HUES48 (cell line): ENCODE data around the gene POMT1.
"Not testable (repeated sequence)": the region's sequence is repeated elsewhere in the genome, so short reads cannot be mapped to it uniquely, and the experiment has no call there.

ENCODE experiments used
- H3K27ac ChIP-seq: one replicate; pipeline ENCODE4 v1.7.0; 2013; ENCODE audit warnings: low read depth, low read length, inconsistent platforms
- H3K27me3 ChIP-seq: 2 replicates; pipeline ENCODE4 v1.6.1; 2013; ENCODE audit warnings: mild to moderate bottlenecking, low read length; ENCODE audit not compliant: control insufficient read depth, insufficient read depth
- H3K36me3 ChIP-seq: 2 replicates; pipeline ENCODE4 v1.6.1; 2013; ENCODE audit warnings: low read length; ENCODE audit not compliant: control insufficient read depth, insufficient read depth
- H3K4me1 ChIP-seq: 2 replicates; pipeline ENCODE4 v1.6.1; 2013; ENCODE audit warnings: mild to moderate bottlenecking, low read length; ENCODE audit not compliant: control insufficient read depth, insufficient read depth
- H3K4me3 ChIP-seq: 2 replicates; pipeline ENCODE4 v1.5.1; 2013; ENCODE audit warnings: mild to moderate bottlenecking, low read depth, low read length
- H3K9ac ChIP-seq: 2 replicates; pipeline ENCODE4 v1.6.1; 2013; ENCODE audit warnings: mild to moderate bottlenecking, low read depth, low read length, moderate library complexity
- H3K9me3 ChIP-seq: 2 replicates; pipeline ENCODE4 v1.6.1; 2013; ENCODE audit warnings: low read length; ENCODE audit not compliant: control insufficient read depth, insufficient read depth

Gene POMT1

DNA sequence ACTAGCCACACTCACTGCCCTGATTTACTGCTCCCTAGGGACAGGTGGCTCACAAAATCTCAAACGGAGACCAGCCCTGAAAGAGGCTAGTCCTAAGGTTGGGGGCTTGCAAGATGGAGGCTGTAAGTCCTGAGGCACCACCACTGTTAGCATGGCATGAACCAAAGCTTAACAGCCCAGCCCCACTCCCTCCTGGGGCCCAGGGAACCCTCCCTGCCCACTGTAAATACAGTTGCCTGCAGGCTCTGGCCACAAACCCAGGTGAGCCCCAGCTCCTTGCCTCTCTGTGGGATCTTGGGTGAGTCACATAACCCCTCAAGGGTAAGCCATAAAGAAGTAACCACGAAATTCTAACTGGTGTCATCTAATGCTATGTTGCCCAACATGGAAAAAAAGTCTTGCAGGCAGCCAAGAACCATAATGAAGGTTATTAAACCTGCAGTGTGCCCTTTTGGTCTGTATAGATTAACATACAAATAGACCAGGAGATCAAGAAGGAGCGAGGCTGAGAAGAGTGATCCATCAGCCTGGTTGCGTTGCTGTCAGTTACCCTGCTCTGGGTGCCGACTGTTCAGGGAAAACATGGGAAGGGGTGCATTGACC lies 1.7 kb upstream of the POMT1 start:
- Histone ChIP-seq H3K27me3 (no peaks in the 10 kb centered on the region), H3K9me3 (no peaks in the 10 kb centered on the region), H3K9ac (no peak overlapping the region), H3K36me3 (peaks cover 47% of the 10 kb centered on the region), H3K4me3 (no peak overlapping the region), H3K4me1 (peaks cover 9% of the 10 kb centered on the region; the same call in 1 of the 2 replicates), H3K27ac (no peak overlapping the region)

DNA sequence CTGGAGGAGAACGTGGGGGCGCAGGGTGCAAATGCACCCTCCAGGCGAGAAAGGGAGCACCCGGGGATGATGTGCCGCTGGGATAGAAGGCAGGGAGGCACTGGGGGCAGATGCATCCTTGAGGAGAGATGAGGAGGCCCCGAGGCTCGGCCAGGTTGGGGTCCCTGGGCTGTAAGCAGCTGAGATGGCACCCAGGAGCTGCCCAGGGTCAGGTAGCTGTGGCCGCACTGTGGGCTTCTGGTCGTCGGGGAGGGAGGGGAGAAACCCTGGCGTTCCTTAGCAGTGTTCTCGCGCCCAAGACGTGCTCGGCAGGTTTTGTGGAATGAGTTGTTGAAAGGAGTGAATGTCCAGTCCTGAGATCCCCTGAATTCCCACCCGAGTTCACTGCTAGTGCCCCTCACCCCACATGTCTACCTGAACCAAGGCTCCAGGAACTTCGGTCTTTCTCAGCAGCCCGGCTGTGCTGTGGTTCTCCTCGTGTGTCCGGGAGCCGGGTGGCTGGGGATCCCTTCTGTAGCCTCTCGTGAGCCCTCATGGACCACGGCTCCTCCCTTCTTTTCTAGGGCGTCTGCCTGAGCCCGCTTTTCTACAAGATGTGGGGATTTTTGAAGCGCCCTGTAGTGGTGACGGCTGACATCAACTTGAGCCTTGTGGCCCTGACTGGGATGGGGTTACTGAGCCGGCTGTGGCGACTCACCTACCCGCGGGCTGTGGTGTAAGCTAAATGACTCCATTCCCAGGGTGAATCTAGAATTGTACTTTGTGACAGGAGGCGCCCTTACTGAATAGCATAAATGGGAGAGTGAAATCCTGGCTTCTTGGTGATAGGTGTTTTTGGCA lies 1.1 kb downstream of the POMT1 start:
- H3K9me3 ChIP-seq = no peaks in the 10 kb centered on the region
- no peak overlapping the region for H3K27ac ChIP-seq
- H3K4me3 ChIP-seq = peak overlapping the region; percentile 85

DNA sequence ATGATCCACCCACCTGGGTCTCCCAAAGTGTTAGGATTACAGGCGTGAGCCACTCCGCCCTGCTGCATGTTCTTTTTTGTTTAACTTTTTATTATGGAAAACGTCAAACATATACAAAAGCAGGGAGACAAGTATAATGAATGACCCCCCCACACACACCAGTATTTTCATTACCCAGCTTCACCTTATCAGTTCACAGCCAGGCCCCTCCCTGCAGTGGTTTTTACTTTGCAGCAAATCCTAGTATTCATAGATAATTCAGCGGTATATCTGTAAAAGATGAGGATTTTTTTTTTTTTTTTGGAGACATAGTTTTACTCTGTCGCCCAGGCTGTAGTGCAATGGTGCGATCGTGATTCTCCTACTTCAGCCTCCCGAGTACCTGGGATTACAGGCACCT lies 2.3 kb downstream of the POMT1 start:
- Histone ChIP-seq H3K9me3 (no peaks in the 10 kb centered on the region), H3K27me3 (no peaks in the 10 kb centered on the region), H3K27ac (no peak overlapping the region), H3K4me3 (no peak overlapping the region), H3K4me1 (peaks cover 9% of the 10 kb centered on the region; the same call in 1 of the 2 replicates), H3K9ac (no peak overlapping the region), H3K36me3 (peaks cover 31% of the 10 kb centered on the region)

More for the DNA sequence above, 1.1 kb downstream of the POMT1 start:
- Histone ChIP-seq H3K27me3 (no peaks in the 10 kb centered on the region), H3K9ac (peak overlapping the region; percentile 36; the same call in 1 of the 2 replicates), H3K36me3 (peaks cover 31% of the 10 kb centered on the region), H3K4me1 (peaks cover 9% of the 10 kb centered on the region; the same call in 1 of the 2 replicates)

DNA sequence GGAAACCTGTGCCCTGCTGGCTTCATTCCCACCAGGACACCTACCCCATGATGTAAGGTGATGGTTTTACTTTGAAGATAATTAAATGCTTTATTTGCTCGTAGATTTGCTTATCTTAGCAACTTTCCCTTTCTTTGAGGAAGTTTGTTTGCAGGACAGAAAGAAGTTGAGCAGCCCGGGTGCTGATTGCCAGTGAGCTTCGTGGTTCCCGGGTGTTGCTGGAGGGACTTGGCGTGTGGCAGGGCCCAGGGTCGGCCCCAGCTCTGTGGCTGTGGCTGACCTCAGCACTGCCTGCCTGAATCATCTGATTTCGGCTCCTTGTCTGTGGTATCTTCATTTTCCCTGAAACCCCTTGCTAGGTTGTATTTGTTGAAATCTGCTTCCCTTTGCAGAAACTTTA lies 8.7 kb downstream of the POMT1 start:
- H3K27ac ChIP-seq = no peak overlapping the region
- peaks cover 85% of the 10 kb centered on the region for H3K36me3 ChIP-seq
- no peaks in the 10 kb centered on the region for H3K4me1 ChIP-seq

DNA sequence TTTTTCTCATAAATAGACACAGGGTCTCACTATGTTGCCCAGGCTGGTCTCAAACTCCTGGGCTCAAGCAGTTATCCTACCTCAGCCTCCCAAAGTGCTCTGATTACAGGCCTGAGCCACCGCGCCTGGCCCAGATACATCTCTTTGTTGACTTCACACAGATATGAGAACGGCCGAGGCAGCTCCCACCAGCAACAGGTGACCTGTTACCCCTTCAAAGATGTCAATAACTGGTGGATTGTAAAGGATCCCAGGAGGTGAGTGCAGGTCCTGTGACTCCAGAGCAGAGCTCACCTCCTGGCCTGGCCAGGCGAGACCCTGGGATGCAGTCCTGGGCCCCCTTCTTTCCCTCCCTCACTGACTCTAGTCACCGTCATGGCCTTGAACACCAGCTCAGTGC lies 9.2 kb downstream of the POMT1 start:
- no peak overlapping the region for H3K9ac ChIP-seq
- no peaks in the 10 kb centered on the region for H3K9me3 ChIP-seq
- H3K27me3 ChIP-seq = no peaks in the 10 kb centered on the region
- H3K4me3 ChIP-seq = no peak overlapping the region
- no peaks in the 10 kb centered on the region for H3K4me1 ChIP-seq
- H3K36me3 ChIP-seq = peaks cover 90% of the 10 kb centered on the region
- no peak overlapping the region for H3K27ac ChIP-seq

More for the DNA sequence above, 8.7 kb downstream of the POMT1 start:
- Histone ChIP-seq H3K9ac (no peak overlapping the region), H3K9me3 (no peaks in the 10 kb centered on the region), H3K4me3 (no peak overlapping the region), H3K27me3 (no peaks in the 10 kb centered on the region)

DNA sequence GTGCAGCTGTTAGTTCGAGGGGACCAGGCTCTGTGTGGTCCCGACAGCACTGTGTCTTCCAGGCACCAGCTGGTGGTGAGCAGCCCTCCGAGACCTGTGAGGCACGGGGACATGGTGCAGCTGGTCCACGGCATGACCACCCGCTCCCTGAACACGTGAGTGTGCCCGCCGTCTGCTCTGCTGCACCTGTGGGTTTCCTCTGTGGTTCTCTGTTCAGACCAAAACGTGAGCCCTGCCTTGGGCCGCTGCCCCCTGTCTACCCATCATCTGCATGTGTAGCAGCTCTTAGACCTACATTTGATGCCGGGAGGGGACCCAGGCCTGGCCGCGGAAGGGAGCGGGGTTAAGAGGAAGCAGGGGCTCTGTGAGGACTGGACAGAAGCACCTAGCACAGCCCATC lies 10.5 kb downstream of the POMT1 start:
- no peak overlapping the region for H3K27ac ChIP-seq
- peaks cover 93% of the 10 kb centered on the region for H3K36me3 ChIP-seq
- no peaks in the 10 kb centered on the region for H3K4me1 ChIP-seq
- H3K4me3 ChIP-seq = no peak overlapping the region
- H3K27me3 ChIP-seq = no peaks in the 10 kb centered on the region
- H3K9ac ChIP-seq = no peak overlapping the region
- no peaks in the 10 kb centered on the region for H3K9me3 ChIP-seq

DNA sequence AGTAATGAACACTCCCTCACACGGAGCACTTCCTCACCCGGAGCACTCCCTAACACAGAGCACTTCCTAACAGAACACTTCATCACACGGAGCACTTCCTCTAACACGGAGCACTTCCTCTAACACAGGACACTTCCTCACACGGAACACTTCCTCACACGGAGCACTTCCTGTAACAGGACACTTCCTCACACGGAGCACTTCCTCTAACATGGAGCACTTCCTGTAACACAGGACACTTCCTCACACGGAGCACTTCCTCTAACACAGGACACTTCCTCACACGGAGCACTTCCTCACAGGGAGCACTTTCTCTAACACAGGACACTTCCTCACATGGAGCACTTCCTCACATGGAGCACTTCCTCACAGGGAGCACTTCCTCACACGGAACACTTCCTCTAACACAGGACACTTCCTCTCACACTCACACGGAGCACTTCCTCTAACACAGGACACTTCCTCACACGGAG lies 12.9 kb downstream of the POMT1 start:
- not testable (repeated sequence) for H3K4me1 ChIP-seq, H3K27ac ChIP-seq, H3K9me3 ChIP-seq, H3K4me3 ChIP-seq, H3K27me3 ChIP-seq, H3K9ac ChIP-seq
- peaks cover 96% of the 10 kb centered on the region for H3K36me3 ChIP-seq

DNA sequence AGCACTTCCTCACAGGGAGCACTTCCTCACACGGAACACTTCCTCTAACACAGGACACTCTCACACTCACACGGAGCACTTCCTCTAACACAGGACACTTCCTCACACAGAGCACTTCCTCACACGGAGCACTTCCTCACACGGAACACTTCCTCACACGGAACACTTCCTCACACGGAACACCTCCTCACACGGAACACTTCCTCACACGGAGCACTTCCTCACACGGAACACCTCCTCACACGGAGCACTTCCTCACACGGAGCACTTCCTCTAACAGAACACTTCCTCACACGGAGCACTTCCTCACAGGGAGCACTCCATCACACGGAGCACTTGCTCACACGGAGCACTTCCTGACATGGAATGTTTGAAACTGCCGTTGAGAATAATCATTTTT lies 13.4 kb downstream of the POMT1 start:
- no peaks in the 10 kb centered on the region for H3K4me1 ChIP-seq
- no peaks in the 10 kb centered on the region for H3K9me3 ChIP-seq
- H3K9ac ChIP-seq = no peak overlapping the region
- no peak overlapping the region for H3K4me3 ChIP-seq
- H3K27me3 ChIP-seq = no peaks in the 10 kb centered on the region
- H3K27ac ChIP-seq = no peak overlapping the region
- H3K36me3 ChIP-seq = peaks cover 95% of the 10 kb centered on the region

DNA sequence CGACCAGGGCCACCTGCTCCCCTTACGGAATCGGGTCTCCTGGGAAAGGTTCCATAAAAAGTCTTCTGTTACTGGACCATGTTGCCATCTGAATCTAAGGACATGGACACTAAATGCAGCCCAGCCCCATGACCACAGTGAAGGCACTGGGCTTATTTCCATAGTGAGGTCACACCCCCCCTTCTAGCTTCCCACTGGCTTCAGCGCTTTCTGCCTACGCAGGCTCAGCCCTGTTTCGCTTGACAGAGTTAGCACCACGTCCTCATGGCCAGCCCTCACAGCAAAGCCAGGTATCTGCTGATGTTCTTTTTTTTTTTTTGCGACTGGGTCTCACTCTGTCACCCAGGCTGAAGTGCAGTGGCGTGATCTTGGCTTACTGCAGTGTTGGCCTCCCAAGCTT lies 14.2 kb downstream of the POMT1 start:
- Histone ChIP-seq H3K27me3 (no peaks in the 10 kb centered on the region), H3K27ac (no peak overlapping the region), H3K4me3 (no peak overlapping the region), H3K9ac (no peak overlapping the region), H3K36me3 (peaks cover 95% of the 10 kb centered on the region), H3K4me1 (no peaks in the 10 kb centered on the region), H3K9me3 (no peaks in the 10 kb centered on the region)

DNA sequence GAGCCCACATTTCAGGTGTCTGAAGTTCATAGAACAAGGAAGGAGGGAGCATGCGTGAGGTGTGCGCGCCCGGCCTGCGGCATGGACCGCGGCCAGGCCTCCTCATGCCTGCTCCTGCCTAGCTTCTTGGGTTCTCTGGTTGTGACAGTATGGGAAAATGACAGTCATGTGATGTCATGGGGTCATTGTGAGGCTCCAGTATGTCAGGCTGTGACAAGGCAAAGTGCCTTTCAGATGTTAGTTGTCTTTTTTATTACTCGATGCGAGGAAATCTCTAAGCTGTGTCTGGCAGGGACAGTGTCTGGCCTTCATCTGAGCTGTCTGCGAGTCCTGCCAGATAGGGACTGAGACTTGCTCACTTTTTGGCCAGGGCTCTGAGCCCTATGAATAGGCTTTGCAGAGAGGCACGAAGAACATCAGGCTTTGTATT lies 15.1 kb downstream of the POMT1 start:
- Histone ChIP-seq H3K27ac (no peak overlapping the region), H3K36me3 (peaks cover 94% of the 10 kb centered on the region)

DNA sequence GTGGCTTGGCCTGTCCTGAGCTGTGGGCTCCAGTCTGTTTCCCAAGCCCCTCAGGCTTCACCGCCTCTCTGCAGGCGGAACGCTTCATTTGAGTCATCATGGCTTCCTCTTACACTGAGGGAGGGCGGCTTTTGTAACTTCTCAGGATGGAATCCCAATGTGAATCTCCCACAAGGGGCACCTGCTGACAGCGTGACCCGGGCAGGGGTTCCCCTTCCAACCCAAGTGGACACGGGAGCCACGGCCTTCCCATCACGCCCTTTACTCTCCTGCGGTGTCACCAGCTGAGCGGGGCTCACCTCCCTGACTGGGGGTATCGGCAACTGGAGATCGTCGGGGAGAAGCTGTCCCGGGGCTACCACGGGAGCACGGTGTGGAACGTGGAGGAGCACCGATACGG lies 15.8 kb downstream of the POMT1 start:
- Histone ChIP-seq H3K9me3 (no peaks in the 10 kb centered on the region), H3K4me1 (no peaks in the 10 kb centered on the region), H3K9ac (no peak overlapping the region), H3K36me3 (peaks cover 94% of the 10 kb centered on the region), H3K27ac (no peak overlapping the region), H3K27me3 (no peaks in the 10 kb centered on the region), H3K4me3 (no peak overlapping the region)

More for the DNA sequence above, 15.1 kb downstream of the POMT1 start:
- Histone ChIP-seq H3K9ac (no peak overlapping the region), H3K9me3 (no peaks in the 10 kb centered on the region), H3K4me1 (no peaks in the 10 kb centered on the region), H3K4me3 (no peak overlapping the region), H3K27me3 (no peaks in the 10 kb centered on the region)
